AG08395 (cell line): Measurements from ENCODE around the gene STIMATE.

ENCODE experiments used
- DNase-seq: peaks from one replicate; pipeline ENCODE4 v3.0.0; 2012; ENCODE audit warnings: mixed read lengths, low spot score

The STIMATE gene

GRCh38 chr3:52816199-52816598, 81.1 kb downstream of the STIMATE start:
- DNase-seq, result no peak

- DNase-seq, result no peak
These were observed 83.5 kb downstream of the STIMATE start for GRCh38 chr3:52813810-52814209.

GRCh38 chr3:52811452-52812011, 85.8 kb downstream of the STIMATE start:
- DNase-seq, result no peak

- no peak for DNase-seq
These were observed 86.4 kb downstream of the STIMATE start for GRCh38 chr3:52810923-52811322.

- DNase-seq, result no peak
These were observed 87.5 kb downstream of the STIMATE start for GRCh38 chr3:52809662-52810377.

- no peak for DNase-seq
These were observed 88.2 kb downstream of the STIMATE start for GRCh38 chr3:52809149-52809548.

- no peak for DNase-seq
These were observed 91.9 kb downstream of the STIMATE start for GRCh38 chr3:52805270-52806039.

- DNase-seq, result peak; percentile 26
These were observed 95.5 kb downstream of the STIMATE start for GRCh38 chr3:52801839-52802238.

- DNase-seq, result no peak
These were observed 97.3 kb downstream of the STIMATE start for GRCh38 chr3:52800079-52800478.

GRCh38 chr3:52798978-52799476, 98.3 kb downstream of the STIMATE start:
- no peak for DNase-seq

- no peak for DNase-seq
These were observed 98.9 kb downstream of the STIMATE start for GRCh38 chr3:52798376-52798977.

- DNase-seq, result no peak
These were observed 100.9 kb downstream of the STIMATE start for GRCh38 chr3:52796411-52796810.

GRCh38 chr3:52795298-52795900, 101.9 kb downstream of the STIMATE start:
- DNase-seq, result no peak

- no peak for DNase-seq
These were observed 102.7 kb downstream of the STIMATE start, which contains the start of gene ITIH3 for GRCh38 chr3:52794612-52795099. Gene ITIH3, plus strand, starts transcription at chr3:52794796. Its CDS starts 8 bp downstream, at chr3:52794804.

- DNase-seq, result no peak
These were observed 103.4 kb downstream of the STIMATE start for GRCh38 chr3:52793702-52794611.

- peak; percentile 65 for DNase-seq
These were observed 104.2 kb downstream of the STIMATE start for GRCh38 chr3:52792961-52793695.

- no peak for DNase-seq
These were observed 104.9 kb downstream of the STIMATE start for GRCh38 chr3:52792413-52792812.

GRCh38 chr3:52791928-52792327, 105.4 kb downstream of the STIMATE start:
- DNase-seq, result no peak

- no peak for DNase-seq
These were observed 106.0 kb downstream of the STIMATE start for GRCh38 chr3:52791366-52791765.

GRCh38 chr3:52790741-52791140, 106.6 kb downstream of the STIMATE start:
- DNase-seq, result no peak
